Upper lobe of left lung (tissue), 6 donors: ENCODE measurements around the gene FBXW11. TPM values are rescaled to one million over a fixed set of nuclear protein-coding genes. Genes with fewer than 3 reads are reported as not detected.

ENCODE experiments used
- ATAC-seq, 2 donors: fragments of 200-7000 bp; cut with Tn5 transposase; one replicate each; pipeline ENCODE4 v1.9.1; 2022; ENCODE audit warnings: mild to moderate bottlenecking in 2 of 2, moderate library complexity in 2 of 2; ENCODE audit not compliant: low FRiP score in 2 of 2
- DNase-seq, 2 donors: peaks; one replicate each; pipeline ENCODE4 v3.0.0-alpha.2; 2019 to 2020
- H3K27ac ChIP-seq, 4 donors: fragments of 200-600 bp; sonication (generic); one replicate each; pipeline ENCODE4 v1.5.1; 2016 to 2019
- H3K27me3 ChIP-seq, 4 donors: fragments of 200-600 bp; sonication (generic); one replicate each; pipeline ENCODE4 v1.5.1; 2017 to 2019
- H3K36me3 ChIP-seq, 4 donors: fragments of 200-600 bp; sonication (generic); one replicate each; pipeline ENCODE4 v1.5.1; 2016 to 2019
- H3K4me1 ChIP-seq, 4 donors: fragments of 200-600 bp; sonication (generic); one replicate each; pipeline ENCODE4 v1.5.1; 2018 to 2019
- H3K4me3 ChIP-seq, 4 donors: fragments of 200-600 bp; sonication (generic); one replicate each; pipeline ENCODE4 v1.5.1; 2017 to 2019; ENCODE audit warnings: mild to moderate bottlenecking in 2 of 4, moderate library complexity in 1 of 4
- H3K9me3 ChIP-seq, 4 donors: fragments of 200-600 bp; sonication (generic); one replicate each; pipeline ENCODE4 v1.5.1; 2018 to 2019
- CTCF ChIP-seq, 6 experiments: fragments of 450-650 bp in 4 of 6; fragments of 200-600 bp in 2 of 6; sonication (generic) in 2 of 6; IDR thresholded peaks; one replicate each; pipeline ENCODE4 v1.5.1; 2016 to 2019; ENCODE audit warnings: antibody characterized with exemption in 6 of 6
- EP300 ChIP-seq, 4 donors: sonication (generic); formaldehyde crosslinking; IDR thresholded peaks; one replicate each; pipeline ENCODE4 v1.5.1; 2017; ENCODE audit warnings: antibody characterized with exemption in 4 of 4, control low read depth in 2 of 4
- POLR2A ChIP-seq, 4 donors: fragments of 450-650 bp; IDR thresholded peaks; one replicate each; pipeline ENCODE4 v1.5.1; 2016 to 2017; ENCODE audit warnings: antibody characterized with exemption in 4 of 4, mild to moderate bottlenecking in 2 of 4
- POLR2AphosphoS5 ChIP-seq, 2 donors: sonication (generic); formaldehyde crosslinking; IDR thresholded peaks; one replicate each; pipeline ENCODE4 v1.5.1; 2017; ENCODE audit warnings: antibody characterized with exemption in 2 of 2
- whole genome bisulfite sequencing, 2 donors: methylation state at CpG; one replicate each; pipeline ENCODE4 v1.1.5; 2017 to 2018; 5-methylcytosine and 5-hydroxymethylcytosine counted together
- total RNA-seq, 6 donors: library from RNA; depleted of rRNA in 4 of 6; stranded (reverse); fragments of >200 nt in 4 of 6; gene quantifications; one replicate each; pipeline versions ENCODE4 v1.1.0 to v1.2.1, GENCODE V29; 2016 to 2021
- donor health status: DM: no; HTN: no; CAD: no; lungs with moderate emphysema.
- donor health status: DM: no; HTN: yes; CAD: no; lungs with severe emphysema.

The FBXW11 gene
- total RNA-seq, 6 donors from 2014 or later, result 37.2 to 80.0 (median 48.9) TPM

GRCh38 chr5:172051643-172052339 is 45.4 kb upstream of the FBXW11 start:
- Histone ChIP-seq H3K27me3 (no peaks in the 10 kb centered on the region), H3K27ac (no peak overlapping the region), H3K9me3 (no peaks in the 10 kb centered on the region), H3K36me3 (peaks cover 19 to 94% (median 68%) of the 10 kb centered on the region in 4 donors), H3K4me1 (no peaks in the 10 kb centered on the region), H3K4me3 (no peak overlapping the region)
- no peak for TF ChIP-seq CTCF (IDR thresholded peaks at IDR 0.05)
- no peak for TF ChIP-seq EP300 (IDR thresholded peaks at IDR 0.05)
- ATAC-seq (no peak), DNase-seq (no peak)
- WGBS, 2 donors, result 84 to 92% methylated on average over 16 of the region's 16 CpGs

- WGBS, 2 donors, result 50 to 69% methylated on average over 4 of the region's 4 CpGs
- H3K4me3 ChIP-seq, result no peak overlapping the region
- H3K36me3 ChIP-seq, result peaks cover 16 to 87% (median 61%) of the 10 kb centered on the region in 4 donors
- ATAC-seq, result no peak
- H3K9me3 ChIP-seq, result no peaks in the 10 kb centered on the region
- TF ChIP-seq POLR2AphosphoS5 (IDR thresholded peaks at IDR 0.05), result no peak
- no peak for TF ChIP-seq EP300 (IDR thresholded peaks at IDR 0.05)
- no peak for TF ChIP-seq CTCF (IDR thresholded peaks at IDR 0.05)
- no peak for TF ChIP-seq POLR2A (IDR thresholded peaks at IDR 0.05)
- no peaks in the 10 kb centered on the region for H3K4me1 ChIP-seq
- H3K27me3 ChIP-seq, result no peaks in the 10 kb centered on the region
- no peak for DNase-seq
- H3K27ac ChIP-seq, result no peak overlapping the region
Observed at GRCh38 chr5:172050080-172050479, 43.6 kb upstream of the FBXW11 start.

GRCh38 chr5:172049226-172049796 is 42.9 kb upstream of the FBXW11 start:
- peaks cover 14 to 85% (median 63%) of the 10 kb centered on the region in 4 donors for H3K36me3 ChIP-seq

GRCh38 chr5:172048539-172049101 is 42.2 kb upstream of the FBXW11 start:
- ATAC-seq, result no peak
- Histone ChIP-seq H3K9me3 (no peaks in the 10 kb centered on the region), H3K4me1 (no peaks in the 10 kb centered on the region), H3K27ac (no peak overlapping the region), H3K27me3 (no peaks in the 10 kb centered on the region), H3K4me3 (no peak overlapping the region), H3K36me3 (peaks cover 13 to 85% (median 59%) of the 10 kb centered on the region in 4 donors)
- no peak for DNase-seq
- TF ChIP-seq EP300 (IDR thresholded peaks at IDR 0.05) (no peak), CTCF (IDR thresholded peaks at IDR 0.05) (no peak), POLR2AphosphoS5 (IDR thresholded peaks at IDR 0.05) (no peak), POLR2A (IDR thresholded peaks at IDR 0.05) (no peak)
- WGBS, 2 donors, result 89 to 91% methylated on average over 12 of the region's 12 CpGs

More at GRCh38 chr5:172049226-172049796, 42.9 kb upstream of the FBXW11 start:
- ATAC-seq (no peak), DNase-seq (no peak)
- TF ChIP-seq POLR2A (IDR thresholded peaks at IDR 0.05) (no peak), EP300 (IDR thresholded peaks at IDR 0.05) (no peak), CTCF (IDR thresholded peaks at IDR 0.05) (no peak), POLR2AphosphoS5 (IDR thresholded peaks at IDR 0.05) (no peak)
- 87 to 88% methylated on average over 12 of the region's 12 CpGs for WGBS, 2 donors
- Histone ChIP-seq H3K4me1 (no peaks in the 10 kb centered on the region), H3K27me3 (no peaks in the 10 kb centered on the region), H3K27ac (no peak overlapping the region), H3K9me3 (no peaks in the 10 kb centered on the region), H3K4me3 (no peak overlapping the region)
